OCI-LY3 (cell line): Measurements from ENCODE around the gene AP1G1.

Source experiments
- CTCF ChIP-seq: fragments of 200-600, 300-600 bp; sonication (generic); IDR thresholded peaks from 2 replicates; pipeline ENCODE4 v1.5.1; 2014; ENCODE audit warnings: antibody characterized with exemption, low read length, low read depth
- EZH2phosphoT487 ChIP-seq: fragments of 200-600 bp; shearing (Covaris generic); IDR thresholded peaks from 2 replicates; pipeline ENCODE4 v1.6.1; 2018; ENCODE audit warnings: antibody characterized with exemption, mixed run types, low read depth

- TF ChIP-seq CTCF, result no peak
- TF ChIP-seq EZH2phosphoT487, result no peak
These were observed 38.5 kb upstream of the AP1G1 start for GRCh38 chr16:71847096-71847495.
